GM12865 (cell line): ENCODE data around the gene CROCC.
"Not testable (repeated sequence)": the region's sequence is repeated elsewhere in the genome, so short reads cannot be mapped to it uniquely, and the experiment has no call there.

Experiments
- DNase-seq: peaks from one replicate; pipeline ENCODE4 v3.0.0; 2010; ENCODE audit warnings: low read depth
- H3K4me3 ChIP-seq: 2 replicates; pipeline ENCODE4 v1.5.1; 2011; ENCODE audit warnings: mild to moderate bottlenecking, low read depth, low read length, control low read depth
- CTCF ChIP-seq: IDR thresholded peaks from 2 replicates; pipeline ENCODE4 v1.5.1; 2011; ENCODE audit warnings: low read length, control low read depth, low read depth, inconsistent platforms; ENCODE audit not compliant: insufficient read depth; ENCODE audit errors: missing control alignments

CROCC gene

GRCh38 chr1:16946646-16947045 lies 24.9 kb downstream of the CROCC start:
- no peak for TF ChIP-seq CTCF
- no peak for DNase-seq
- H3K4me3 ChIP-seq = no peak overlapping the region

- DNase-seq = not testable (repeated sequence)
Observed at GRCh38 chr1:16948282-16948891, 26.7 kb downstream of the CROCC start.

GRCh38 chr1:16949026-16949425 lies 27.3 kb downstream of the CROCC start:
- not testable (repeated sequence) for DNase-seq, H3K4me3 ChIP-seq

More at GRCh38 chr1:16948282-16948891, 26.7 kb downstream of the CROCC start:
- H3K4me3 ChIP-seq = not testable (repeated sequence)

GRCh38 chr1:16952376-16952775 lies 30.6 kb downstream of the CROCC start:
- not testable (repeated sequence) for H3K4me3 ChIP-seq, DNase-seq

GRCh38 chr1:16954579-16954978 lies 32.8 kb downstream of the CROCC start:
- H3K4me3 ChIP-seq = no peak overlapping the region
- no peak for DNase-seq
- TF ChIP-seq CTCF = no peak

- DNase-seq = no peak
- no peak overlapping the region for H3K4me3 ChIP-seq
- no peak for TF ChIP-seq CTCF
Observed at GRCh38 chr1:16955186-16955585, 33.5 kb downstream of the CROCC start.

- H3K4me3 ChIP-seq = no peak overlapping the region
- no peak for TF ChIP-seq CTCF
- no peak for DNase-seq
Observed at GRCh38 chr1:16956775-16957174, 35.0 kb downstream of the CROCC start.

- no peak for TF ChIP-seq CTCF
- no peak for DNase-seq
- H3K4me3 ChIP-seq = no peak overlapping the region
Observed at GRCh38 chr1:16957731-16958130, 36.0 kb downstream of the CROCC start.

GRCh38 chr1:16958475-16958874 lies 36.7 kb downstream of the CROCC start:
- no peak overlapping the region for H3K4me3 ChIP-seq
- no peak for DNase-seq
- no peak for TF ChIP-seq CTCF
